GM19099 (cell line): ENCODE data around the gene MID2.

Source experiments
- POLR2A ChIP-seq: IDR thresholded peaks from 3 replicates; pipeline ENCODE4 v1.6.1; 2011; ENCODE audit warnings: low read depth; ENCODE audit not compliant: insufficient read length; ENCODE audit errors: extremely low read depth

MID2 gene, protein sequence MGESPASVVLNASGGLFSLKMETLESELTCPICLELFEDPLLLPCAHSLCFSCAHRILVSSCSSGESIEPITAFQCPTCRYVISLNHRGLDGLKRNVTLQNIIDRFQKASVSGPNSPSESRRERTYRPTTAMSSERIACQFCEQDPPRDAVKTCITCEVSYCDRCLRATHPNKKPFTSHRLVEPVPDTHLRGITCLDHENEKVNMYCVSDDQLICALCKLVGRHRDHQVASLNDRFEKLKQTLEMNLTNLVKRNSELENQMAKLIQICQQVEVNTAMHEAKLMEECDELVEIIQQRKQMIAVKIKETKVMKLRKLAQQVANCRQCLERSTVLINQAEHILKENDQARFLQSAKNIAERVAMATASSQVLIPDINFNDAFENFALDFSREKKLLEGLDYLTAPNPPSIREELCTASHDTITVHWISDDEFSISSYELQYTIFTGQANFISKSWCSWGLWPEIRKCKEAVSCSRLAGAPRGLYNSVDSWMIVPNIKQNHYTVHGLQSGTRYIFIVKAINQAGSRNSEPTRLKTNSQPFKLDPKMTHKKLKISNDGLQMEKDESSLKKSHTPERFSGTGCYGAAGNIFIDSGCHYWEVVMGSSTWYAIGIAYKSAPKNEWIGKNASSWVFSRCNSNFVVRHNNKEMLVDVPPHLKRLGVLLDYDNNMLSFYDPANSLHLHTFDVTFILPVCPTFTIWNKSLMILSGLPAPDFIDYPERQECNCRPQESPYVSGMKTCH

DNA sequence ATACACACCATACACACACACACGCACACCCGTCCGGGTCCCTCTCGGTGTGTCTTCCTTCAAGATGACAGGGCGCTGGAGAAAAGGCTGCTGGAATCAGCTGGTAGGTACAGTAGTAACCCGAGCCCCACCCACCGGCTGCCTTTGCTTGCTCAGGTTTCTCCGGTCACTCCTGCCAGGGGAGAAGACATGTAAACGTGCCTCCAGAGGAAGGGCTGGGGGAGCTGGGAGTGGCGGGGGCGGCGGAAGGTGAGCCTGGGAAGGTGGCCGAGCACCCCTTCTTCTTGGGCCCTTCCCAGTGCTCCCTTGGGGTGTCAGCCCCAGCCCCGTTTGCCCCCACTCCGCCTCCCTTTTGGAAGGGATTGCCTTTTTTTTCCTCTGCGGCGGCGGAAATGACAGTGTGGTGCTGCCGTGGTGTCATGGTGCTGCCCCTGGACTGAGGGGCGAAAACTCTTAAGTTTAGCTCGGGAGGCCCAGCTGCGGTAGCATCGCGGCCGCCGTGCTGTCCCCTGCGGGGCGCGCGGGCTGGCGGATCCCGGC lies at the start of gene MID2:
Gene MID2 (plus strand): TSS at position 169 of the 540 bp plus-strand sequence. CDS start 561 bp downstream, outside the sequence.
- no peak for TF ChIP-seq POLR2A

DNA sequence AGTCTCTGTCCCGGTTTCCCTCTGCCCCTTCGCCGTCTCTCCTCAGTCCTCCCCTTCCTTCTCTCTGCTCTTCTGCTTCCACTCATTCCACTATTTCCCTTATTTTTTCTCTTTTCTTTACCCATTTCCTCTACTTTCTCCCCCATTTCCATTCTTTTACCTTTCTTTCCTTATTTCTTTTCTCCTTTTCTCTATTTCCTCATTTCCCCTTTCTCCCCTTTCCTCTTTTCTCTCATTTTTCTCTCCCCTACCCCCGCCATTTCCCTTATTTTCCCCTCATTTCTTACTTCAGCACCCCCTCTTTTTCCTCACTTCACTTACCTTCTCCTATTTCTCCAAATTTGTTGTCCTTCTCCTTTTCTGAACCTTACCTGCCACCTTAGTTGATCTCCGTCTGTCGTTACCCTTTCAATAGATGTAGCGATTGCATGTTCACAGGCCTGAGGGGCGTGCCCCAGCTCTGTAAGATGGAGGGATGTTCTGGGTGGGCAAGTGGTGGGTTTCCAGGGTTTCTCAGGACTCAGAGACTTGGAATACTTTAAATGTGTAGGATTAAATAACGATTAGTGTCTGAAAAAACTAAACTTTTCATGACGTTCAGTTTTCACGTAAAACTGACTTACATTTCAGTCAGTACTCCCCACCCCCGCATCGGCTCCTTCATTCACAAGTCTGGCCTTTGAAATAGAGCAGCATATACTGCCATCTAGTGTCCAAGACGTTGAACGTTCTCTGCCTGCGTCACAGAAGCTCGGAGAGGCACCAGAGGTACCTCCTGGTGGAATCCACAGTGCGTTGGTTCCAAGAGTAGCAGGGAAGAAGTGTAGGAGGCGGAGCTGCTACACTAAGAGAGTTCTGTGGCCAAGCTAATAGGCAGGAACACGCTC lies 48.8 kb upstream of the MID2 start:
- TF ChIP-seq POLR2A, result no peak

DNA sequence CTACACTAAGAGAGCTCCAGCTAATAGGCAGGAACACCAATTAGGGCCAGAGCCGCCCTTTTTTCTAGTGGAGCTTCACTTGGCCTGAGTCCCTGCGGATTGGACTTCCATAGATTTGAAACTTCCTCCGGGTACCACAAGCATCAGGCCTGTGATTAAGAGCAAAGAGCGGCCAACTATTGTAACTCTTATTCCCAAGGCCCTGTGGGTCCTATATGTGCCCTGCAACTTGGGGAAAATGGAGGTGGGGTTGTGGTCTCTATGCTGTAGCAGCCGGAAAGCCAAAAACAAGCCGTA lies 48.2 kb upstream of the MID2 start, which contains the start of gene NCBP2L:
Gene NCBP2L (plus strand): TSS at position 198 of the 297 bp plus-strand sequence. CDS start 16,488 bp downstream, outside the sequence.
- TF ChIP-seq POLR2A, result no peak

DNA sequence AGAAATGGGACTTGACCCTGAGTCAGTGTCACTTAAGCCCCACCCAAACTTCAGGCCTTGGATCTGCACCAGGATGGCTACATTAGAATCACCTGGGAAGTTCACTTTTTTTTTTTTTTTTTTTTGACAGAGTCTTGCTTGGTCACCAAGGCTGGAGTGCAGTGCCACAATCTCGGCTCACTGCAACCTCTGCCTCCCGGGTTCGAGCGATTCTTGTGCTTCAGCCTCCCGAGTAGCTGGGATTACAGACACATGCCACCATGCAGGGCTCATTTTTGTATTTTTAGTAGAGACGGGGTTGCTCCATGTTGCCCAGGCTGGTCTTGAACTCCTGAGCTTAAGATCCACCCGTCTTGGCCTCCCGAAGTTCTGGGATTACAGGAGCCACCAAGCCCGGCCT lies 45.1 kb upstream of the MID2 start:
- no peak for TF ChIP-seq POLR2A

DNA sequence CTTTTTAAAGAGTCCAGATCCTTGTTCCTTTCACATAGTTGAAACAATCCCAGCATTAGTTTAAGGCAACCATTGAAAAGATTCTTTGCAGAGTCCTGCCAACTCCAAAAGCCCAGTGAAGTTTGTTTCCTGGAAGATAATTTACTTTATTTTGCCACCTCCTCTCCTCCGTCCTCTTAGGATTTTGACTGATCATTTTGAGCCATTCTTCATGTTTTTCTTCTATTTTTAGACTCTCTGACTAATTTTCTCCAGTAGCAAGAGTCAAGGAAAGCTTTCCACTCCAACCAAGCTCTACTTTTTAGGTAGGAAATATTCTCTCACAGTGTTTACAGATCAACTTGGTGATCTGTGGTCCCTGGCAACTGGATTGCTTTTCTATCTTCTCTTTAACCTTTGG lies 37.8 kb upstream of the MID2 start:
- TF ChIP-seq POLR2A, result no peak

DNA sequence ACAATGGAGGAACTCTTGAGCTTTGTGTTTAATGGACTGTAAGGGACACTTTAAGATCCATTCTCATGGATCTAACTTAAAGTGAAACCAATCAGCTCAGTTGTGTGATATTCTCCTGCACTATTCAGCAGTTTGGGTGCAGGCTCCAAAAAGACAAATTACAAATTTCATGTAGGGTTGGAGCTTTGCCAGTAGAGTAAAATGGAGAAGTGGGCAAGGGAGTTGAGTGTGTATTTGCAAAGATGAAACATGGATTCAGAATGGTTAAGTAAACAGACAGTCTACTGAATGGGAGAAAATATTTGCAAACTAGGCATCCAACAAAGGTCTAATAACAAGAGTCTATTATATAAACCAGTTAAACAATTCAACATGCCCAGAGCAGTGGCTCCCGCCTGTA lies 21.2 kb upstream of the MID2 start:
- no peak for TF ChIP-seq POLR2A

DNA sequence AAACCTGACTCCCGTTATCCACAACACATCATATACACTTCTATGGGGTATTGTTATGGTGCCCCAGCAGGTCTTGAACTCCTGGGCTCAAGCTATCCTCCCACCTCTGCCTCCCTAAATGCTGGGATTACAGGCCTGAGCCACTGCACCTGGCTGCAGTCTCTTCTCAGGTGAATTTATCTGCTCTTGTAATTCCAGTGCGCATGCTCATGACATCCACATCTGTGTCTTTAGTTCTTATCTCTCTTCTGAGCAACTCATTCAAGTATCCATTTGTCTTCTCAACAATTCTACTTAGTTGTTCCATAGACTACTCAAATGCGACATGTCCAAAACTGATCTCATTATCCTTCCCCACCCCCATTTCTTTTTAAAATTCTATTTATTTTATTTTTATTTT lies 20.5 kb upstream of the MID2 start:
- no peak for TF ChIP-seq POLR2A

DNA sequence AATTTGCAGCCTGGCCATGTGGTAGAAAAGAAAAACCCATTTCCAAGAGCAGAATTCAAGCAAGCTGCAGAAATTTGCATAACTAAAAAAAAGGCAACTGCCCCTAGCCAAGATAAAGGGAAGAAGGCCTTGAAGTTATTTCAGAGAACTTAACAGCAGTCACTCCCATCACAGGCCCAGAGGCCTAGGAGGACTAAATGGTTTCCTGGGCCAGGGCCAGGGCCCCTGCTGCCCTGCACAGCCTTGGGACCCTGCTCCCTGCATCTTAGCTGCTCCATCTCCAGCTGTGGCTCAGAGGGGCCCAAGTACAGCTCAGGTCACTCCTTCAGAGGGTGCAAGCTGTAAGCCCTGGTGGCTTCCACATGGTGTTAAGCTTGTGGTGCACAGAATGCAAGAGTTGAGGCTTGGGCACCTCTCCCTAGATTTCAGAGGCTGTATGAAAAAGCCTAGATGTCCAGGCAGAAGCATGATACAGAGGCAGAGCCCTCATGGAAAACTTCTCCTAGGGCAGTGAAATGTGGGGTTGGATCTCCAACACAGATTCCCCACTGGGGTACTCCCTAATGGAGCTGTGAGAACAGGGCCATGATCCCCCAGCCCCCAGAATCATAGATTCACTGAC lies 6.7 kb upstream of the MID2 start:
- TF ChIP-seq POLR2A, result no peak

DNA sequence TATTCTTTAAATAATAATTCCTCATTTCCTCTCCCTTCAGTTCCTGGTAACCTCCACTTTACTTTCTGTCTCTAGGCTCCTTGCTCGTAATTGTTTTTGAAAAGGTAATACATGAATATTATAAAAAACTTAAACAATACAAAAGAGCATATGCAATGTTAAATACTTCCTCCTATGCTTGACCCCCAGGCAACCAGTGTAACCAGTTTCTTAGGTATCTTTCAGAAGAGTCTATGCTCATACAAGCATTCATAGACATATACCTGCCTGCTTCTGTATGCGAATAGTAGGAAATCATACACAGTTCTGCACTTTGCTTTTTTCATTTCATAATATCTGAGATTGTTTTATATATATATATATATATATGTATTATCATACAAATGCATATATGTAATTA lies 2.6 kb upstream of the MID2 start:
- no peak for TF ChIP-seq POLR2A

DNA sequence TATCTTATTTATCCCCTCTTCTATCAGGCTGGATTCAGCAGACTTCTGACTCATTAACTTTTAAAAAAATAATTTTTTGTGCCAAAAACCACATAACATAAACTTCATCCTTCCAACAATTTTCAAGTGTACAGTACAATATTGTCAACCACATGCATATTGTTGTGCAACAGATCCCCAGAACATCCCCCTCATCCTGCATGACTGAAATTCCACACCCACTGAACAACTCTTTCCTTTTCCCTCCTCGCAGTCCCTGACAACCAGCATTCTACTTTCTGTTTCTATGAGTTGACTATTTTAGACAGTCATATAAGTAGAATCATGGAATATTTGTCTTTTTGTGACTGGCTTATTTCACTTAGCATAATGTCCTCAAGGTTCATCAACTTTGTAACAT lies 2.2 kb upstream of the MID2 start:
- no peak for TF ChIP-seq POLR2A

DNA sequence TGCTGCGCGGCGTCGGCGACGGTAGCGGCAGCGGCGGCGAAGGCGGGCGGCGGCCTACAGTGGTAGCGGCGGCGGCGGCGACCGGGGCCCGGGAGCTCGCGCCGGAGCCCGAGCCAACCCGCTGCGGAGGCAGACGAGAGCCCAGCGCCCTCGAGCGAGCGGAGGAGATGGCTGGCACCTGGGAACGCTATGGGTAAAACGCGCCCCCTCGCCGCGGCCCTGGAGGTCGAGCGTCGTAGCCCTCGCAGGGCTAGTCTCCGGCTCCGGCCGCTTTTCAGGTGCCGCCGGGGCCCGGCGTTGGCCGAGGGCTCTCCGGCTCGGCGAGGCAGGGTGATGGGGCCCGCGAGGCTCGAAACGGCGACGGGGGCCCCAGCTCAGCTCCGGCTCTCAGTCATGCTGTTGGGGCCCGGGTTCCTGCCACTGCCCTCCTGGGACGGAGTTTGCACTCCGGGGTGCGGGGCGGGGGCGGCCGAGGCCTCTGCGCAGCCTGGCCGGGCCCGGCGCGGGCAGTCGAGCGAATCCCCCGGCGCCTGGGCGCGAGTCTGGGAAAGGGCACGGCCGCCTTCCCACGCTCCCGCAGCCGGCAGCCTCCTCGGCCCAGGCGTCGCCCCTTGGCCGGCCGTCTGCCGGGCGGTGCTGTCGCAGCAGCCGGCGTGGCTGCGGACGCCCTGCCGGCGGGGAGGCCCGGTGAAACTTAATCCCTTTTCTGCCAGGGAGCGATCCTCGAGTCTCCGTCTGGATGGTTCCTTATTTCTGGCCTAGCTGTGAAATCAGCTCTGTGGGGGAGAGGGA lies 768 bp downstream of the MID2 start:
- no peak for TF ChIP-seq POLR2A

DNA sequence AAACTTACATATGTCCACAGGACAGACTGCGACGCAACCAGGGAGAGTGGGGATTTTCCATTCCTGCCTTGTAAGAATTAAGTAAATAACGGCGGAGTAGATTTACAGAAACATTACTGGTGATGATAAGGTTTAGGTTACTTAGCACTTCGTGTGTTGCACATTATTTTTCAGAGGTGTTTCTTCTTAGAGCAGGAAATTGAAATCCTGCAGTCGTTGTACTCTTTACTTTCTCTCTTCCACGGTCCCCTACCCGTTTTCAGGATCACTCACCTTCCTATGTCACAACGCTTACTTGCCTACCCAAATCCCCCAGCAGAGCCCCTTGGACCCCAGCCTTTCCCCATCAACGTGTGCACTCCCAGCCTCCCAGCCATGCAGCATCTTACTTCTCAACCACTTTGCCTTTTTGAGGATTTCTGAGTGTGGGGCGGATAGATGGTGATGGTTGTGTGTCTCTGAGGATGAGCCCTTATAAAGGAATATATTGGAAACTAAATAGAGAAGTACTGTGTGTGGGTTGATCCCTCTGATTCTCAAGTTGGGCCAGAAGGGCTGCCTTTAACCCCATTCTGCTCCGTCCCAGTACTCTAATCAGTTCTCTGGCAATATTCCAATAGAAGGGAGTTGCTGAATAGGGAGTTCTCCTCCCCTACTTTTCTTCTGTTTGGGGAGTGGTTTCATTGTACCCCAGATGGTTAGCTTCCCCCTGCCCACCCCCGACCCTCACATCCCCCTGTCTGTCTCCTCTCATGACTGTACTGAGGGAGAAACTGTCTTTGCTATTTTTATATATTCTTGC lies 1.6 kb downstream of the MID2 start:
- no peak for TF ChIP-seq POLR2A

DNA sequence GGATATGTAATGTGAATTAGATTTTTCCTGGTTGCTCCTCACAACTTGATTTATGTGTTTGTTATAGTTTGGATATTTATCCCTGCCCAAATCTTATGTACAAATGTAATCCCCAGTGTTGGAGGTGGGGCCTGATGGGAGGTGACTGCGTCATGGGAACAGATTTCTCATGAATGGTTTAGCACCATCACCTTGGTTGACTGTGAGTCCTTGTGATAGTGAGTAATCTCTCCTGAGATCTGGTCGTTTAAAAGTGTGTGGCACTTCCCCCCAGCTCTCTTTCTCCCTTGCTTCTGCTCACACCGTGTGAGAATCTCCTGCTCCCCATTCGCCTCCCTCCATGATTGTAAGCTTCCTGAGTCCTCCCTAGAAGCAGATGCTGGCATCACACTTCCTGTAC lies 2.2 kb downstream of the MID2 start:
- no peak for TF ChIP-seq POLR2A
